Left ventricle myocardium inferior (tissue), 1 donor: ENCODE results near the gene BEND5. TPM values are rescaled to one million over a fixed set of nuclear protein-coding genes. Genes with fewer than 3 reads are reported as not detected.
A peak's percentile ranks its signal among the peaks of the same experiment; 100 is the strongest.

Experiments used
- DNase-seq: peaks from one replicate; pipeline ENCODE4 v3.0.0-alpha.2; 2020
- H3K27ac ChIP-seq: fragments of 200-600 bp; replicated peaks from 2 replicates; pipeline ENCODE4 v1.8.0; 2021
- H3K27me3 ChIP-seq: fragments of 200-600 bp; 2 replicates; pipeline ENCODE4 v1.8.0; 2021; ENCODE audit warnings: low read depth
- H3K36me3 ChIP-seq: fragments of 200-600 bp; 2 replicates; pipeline ENCODE4 v1.8.0; 2021
- H3K4me1 ChIP-seq: fragments of 200-600 bp; 2 replicates; pipeline ENCODE4 v1.8.0; 2021
- H3K4me3 ChIP-seq: fragments of 200-600 bp; 2 replicates; pipeline ENCODE4 v1.8.0; 2021; ENCODE audit warnings: mild to moderate bottlenecking, moderate library complexity
- H3K9me3 ChIP-seq: fragments of 200-600 bp; replicated peaks from 2 replicates; pipeline ENCODE4 v1.8.0; 2021
- intact Hi-C: fragments of 100-400 bp; cut with micrococcal nuclease; formaldehyde crosslinking; loops from one replicate; pipeline ENCODE4 v1.11.0; 2022
- long read RNA-seq: library from polyadenylated mRNA; unstranded; transcript quantifications from one replicate; pipeline ENCODE4 v2.0.0, GENCODE V29; 2021
- total RNA-seq: library from RNA; stranded (reverse); fragmentation: NEBNext Ultra II Directional; extraction: Animal tissue kit (Norgen Biotek cat#: 25700); gene quantifications from one replicate; pipeline ENCODE4 v1.2.1, GENCODE V29; 2021
- TF ChIP-seq, protein P1 (sequence below): fragments of 200-600 bp; IDR thresholded peaks from 2 replicates; pipeline ENCODE4 v1.8.0; 2021; ENCODE audit warnings: antibody characterized with exemption, mild to moderate bottlenecking, borderline replicate concordance
- donor health status: DM: no; HTN: yes; CAD: no; lungs with severe emphysema.

The BEND5 gene, protein sequence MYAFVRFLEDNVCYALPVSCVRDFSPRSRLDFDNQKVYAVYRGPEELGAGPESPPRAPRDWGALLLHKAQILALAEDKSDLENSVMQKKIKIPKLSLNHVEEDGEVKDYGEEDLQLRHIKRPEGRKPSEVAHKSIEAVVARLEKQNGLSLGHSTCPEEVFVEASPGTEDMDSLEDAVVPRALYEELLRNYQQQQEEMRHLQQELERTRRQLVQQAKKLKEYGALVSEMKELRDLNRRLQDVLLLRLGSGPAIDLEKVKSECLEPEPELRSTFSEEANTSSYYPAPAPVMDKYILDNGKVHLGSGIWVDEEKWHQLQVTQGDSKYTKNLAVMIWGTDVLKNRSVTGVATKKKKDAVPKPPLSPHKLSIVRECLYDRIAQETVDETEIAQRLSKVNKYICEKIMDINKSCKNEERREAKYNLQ
- 4.2 TPM for total RNA-seq
- long read RNA-seq, transcript BEND5-201 (6 exons, 1,716 nt): major isoform, 6 of 9 reads
- long read RNA-seq, partial matches to known transcripts: 1 of 9 reads
- long read RNA-seq, other reads (novel, unspliced or antisense): 1 of 9 reads

DNA sequence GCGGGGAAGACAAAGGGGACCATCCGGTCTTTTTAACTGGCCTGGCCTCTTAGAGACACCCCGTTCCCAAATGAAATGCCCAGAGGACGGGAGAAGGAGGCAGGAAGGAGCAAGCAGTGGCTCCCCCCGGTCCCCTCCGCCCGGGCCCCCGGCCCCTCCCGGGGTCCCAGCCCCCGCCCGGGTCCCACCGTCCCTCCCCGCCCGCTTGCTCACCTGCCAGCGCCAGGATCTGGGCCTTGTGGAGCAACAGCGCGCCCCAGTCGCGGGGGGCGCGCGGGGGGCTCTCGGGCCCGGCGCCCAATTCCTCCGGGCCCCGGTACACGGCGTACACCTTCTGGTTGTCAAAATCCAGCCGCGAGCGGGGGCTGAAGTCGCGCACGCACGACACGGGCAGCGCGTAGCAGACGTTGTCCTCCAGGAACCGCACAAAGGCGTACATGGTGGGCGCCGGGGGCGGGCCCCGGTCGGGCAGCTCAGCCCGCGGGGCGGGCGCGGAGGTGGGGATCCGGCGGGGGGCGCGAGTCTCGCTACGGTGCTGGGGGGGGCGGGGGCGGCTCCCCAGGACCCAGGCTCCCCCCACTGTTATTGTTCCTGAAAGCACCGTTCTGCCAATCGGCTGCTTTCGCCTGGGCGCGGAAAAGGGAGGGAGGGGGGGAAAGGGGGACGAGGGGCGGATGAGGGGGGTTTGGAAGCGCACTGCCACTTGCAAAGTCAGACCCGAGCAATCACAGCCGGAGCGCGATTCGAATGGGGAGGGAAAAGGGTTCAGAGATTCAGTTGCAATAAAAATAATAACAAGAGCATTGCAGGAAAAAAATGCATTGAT lies at the start of gene BEND5:
Gene BEND5 (minus strand): TSS at position 499 of the 826 bp plus-strand sequence. CDS start 60 bp downstream, at position 439.
- TF ChIP-seq, protein P1, sequence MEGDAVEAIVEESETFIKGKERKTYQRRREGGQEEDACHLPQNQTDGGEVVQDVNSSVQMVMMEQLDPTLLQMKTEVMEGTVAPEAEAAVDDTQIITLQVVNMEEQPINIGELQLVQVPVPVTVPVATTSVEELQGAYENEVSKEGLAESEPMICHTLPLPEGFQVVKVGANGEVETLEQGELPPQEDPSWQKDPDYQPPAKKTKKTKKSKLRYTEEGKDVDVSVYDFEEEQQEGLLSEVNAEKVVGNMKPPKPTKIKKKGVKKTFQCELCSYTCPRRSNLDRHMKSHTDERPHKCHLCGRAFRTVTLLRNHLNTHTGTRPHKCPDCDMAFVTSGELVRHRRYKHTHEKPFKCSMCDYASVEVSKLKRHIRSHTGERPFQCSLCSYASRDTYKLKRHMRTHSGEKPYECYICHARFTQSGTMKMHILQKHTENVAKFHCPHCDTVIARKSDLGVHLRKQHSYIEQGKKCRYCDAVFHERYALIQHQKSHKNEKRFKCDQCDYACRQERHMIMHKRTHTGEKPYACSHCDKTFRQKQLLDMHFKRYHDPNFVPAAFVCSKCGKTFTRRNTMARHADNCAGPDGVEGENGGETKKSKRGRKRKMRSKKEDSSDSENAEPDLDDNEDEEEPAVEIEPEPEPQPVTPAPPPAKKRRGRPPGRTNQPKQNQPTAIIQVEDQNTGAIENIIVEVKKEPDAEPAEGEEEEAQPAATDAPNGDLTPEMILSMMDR: no peak
- Histone ChIP-seq H3K4me1 (peaks cover 29% of the 10 kb centered on the region), H3K4me3 (peak within 1 kb of the TSS; percentile 85), H3K27me3 (no peaks in the 10 kb centered on the region), H3K27ac (peak within 1 kb of the TSS; percentile 75), H3K9me3 (no peaks in the 10 kb centered on the region), H3K36me3 (peaks cover 6% of the 10 kb centered on the region)
- intact Hi-C loops: no loop called here
- peak; percentile 46 for DNase-seq

DNA sequence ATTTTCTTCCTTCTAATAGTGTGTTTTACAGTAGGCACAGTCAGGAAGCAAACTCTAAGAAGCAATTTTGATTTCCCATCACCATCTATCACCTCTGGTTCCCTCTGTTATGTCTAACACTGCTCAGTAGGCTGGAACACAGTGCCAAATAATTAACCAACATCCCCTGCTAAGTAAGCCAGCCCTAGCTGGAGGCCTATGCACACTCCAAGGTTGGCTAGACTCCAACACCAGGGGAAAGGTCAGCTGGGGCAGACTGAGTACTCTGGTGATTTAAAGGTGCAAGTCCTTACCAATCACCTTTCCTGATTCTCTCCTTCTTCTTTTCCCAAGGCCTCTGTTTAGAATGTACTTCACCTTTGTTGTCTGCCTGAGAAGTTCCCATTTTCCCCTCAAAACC lies 46.5 kb upstream of the BEND5 start:
- intact Hi-C loops: no loop called here
- Histone ChIP-seq H3K36me3 (no peaks in the 10 kb centered on the region), H3K27ac (no peak overlapping the region), H3K4me3 (no peak overlapping the region), H3K27me3 (no peaks in the 10 kb centered on the region), H3K9me3 (no peaks in the 10 kb centered on the region), H3K4me1 (no peaks in the 10 kb centered on the region)
- TF ChIP-seq, protein P1: no peak
- peak; percentile 12 for DNase-seq

DNA sequence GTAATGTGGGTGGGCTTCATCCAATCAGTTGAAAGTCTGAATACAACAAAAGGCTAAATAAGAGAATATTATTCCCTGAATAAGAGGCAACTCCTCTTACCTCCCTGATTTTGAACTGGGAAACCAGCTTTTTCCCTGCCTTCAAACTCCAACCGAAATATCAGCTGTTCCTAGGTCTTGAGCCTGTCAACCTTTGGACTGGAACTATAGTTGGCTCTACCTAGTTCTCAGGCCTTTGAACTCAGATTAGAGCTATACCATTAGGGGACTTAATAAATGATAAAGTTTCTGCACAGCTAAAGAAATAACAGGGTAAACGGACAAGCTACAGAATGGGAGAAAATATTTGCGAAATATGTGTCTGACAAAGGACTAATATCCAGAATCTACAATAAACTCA lies 43.8 kb upstream of the BEND5 start:
- Histone ChIP-seq H3K36me3 (no peaks in the 10 kb centered on the region), H3K9me3 (no peaks in the 10 kb centered on the region), H3K4me1 (no peaks in the 10 kb centered on the region), H3K27ac (no peak overlapping the region), H3K4me3 (no peak overlapping the region), H3K27me3 (no peaks in the 10 kb centered on the region)
- no peak for DNase-seq
- intact Hi-C loops: no loop called here
- TF ChIP-seq, protein P1: no peak

GRCh38 chr1:48817505-48818114 lies 40.9 kb upstream of the BEND5 start:
- TF ChIP-seq, protein P1: peak; percentile 75
- no peaks in the 10 kb centered on the region for H3K36me3 ChIP-seq
- intact Hi-C loops: no loop called here
- H3K9me3 ChIP-seq: no peaks in the 10 kb centered on the region
- peaks cover 3% of the 10 kb centered on the region for H3K27me3 ChIP-seq
- DNase-seq: peak; percentile 37
- H3K27ac ChIP-seq: no peak overlapping the region
- H3K4me1 ChIP-seq: no peaks in the 10 kb centered on the region
- no peak overlapping the region for H3K4me3 ChIP-seq

DNA sequence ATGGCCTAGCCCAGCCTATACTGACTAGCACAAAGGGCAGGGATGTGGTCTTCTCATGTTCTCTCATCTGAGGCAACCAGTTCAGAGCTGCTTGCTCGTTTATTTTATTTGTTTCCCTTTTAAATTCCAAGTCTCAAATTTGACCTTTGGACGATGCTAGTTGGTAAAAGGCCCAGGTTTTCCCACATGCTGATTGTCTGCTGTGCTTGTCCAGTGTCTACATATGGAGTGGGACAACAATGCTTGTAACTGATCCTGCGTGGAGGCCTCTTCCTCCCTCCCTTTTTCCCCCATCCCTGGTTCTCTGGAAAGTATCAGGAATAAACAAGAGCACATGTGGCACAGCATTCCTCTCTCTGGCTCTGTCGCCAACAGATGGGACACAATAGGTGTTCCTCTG lies 34.0 kb upstream of the BEND5 start:
- no peaks in the 10 kb centered on the region for H3K4me1 ChIP-seq
- TF ChIP-seq, protein P1: no peak
- intact Hi-C loops: no loop called here
- no peaks in the 10 kb centered on the region for H3K36me3 ChIP-seq
- H3K4me3 ChIP-seq: no peak overlapping the region
- H3K9me3 ChIP-seq: no peaks in the 10 kb centered on the region
- no peak for DNase-seq
- H3K27me3 ChIP-seq: peaks cover 3% of the 10 kb centered on the region
- H3K27ac ChIP-seq: no peak overlapping the region
